ENCODE measurements around the gene PDAP1. TPM values are rescaled to one million over a fixed set of nuclear protein-coding genes. Genes with fewer than 3 reads are reported as not detected.

The PDAP1 gene
- total RNA-seq, 2 donors from 2014 or later: 65.0 to 87.5 TPM

DNA sequence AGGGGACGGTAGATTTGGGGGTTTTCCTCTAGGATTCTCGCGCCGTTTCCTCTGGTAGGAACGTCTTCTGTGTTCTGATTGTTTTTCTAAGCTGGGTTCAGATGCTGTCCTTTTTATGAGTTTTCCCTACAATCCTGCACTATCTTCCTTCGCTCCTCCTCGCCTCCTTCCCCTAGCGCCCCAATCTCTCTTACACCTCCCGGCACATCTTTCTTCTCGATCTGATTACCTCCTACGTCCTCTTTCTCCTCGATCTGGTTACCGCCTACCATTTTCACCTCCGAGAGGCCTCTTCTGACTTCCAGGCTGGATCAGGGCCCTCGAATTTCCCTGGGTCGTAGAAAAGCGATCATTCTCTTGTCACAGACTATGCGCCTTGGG is 785 bp upstream of the PDAP1 start:
- Histone ChIP-seq H3K9me3 (no peaks in the 10 kb centered on the region), H3K27ac (peak overlapping the region; percentile 95 to 96), H3K4me1 (ENCODE audit: control insufficient read depth in 1 of 2, low read depth in 2 of 2) (peaks cover 24 to 32% of the 10 kb centered on the region in 2 donors), H3K4me3 (peak overlapping the region; percentile 96), H3K36me3 (peaks cover 29% of the 10 kb centered on the region), H3K27me3 (replicated peaks; ENCODE audit: insufficient read depth) (no peaks in the 10 kb centered on the region)
- ATAC-seq (ENCODE audit: insufficient number of reproducible peaks, low FRiP score, low read depth) (no peak), DNase-seq (ENCODE audit: low spot score) (no peak)
- TF ChIP-seq CTCF (IDR thresholded peaks at IDR 0.05): no peak

- H3K27me3 ChIP-seq (replicated peaks; ENCODE audit: insufficient read depth): no peaks in the 10 kb centered on the region
- ATAC-seq (ENCODE audit: insufficient number of reproducible peaks, low FRiP score, low read depth) (peak; percentile 67), DNase-seq (ENCODE audit: low spot score) (peak; percentile 77)
- H3K4me3 ChIP-seq: peak overlapping the region; percentile 96
- no peaks in the 10 kb centered on the region for H3K9me3 ChIP-seq
- peak overlapping the region; percentile 95 to 96 for H3K27ac ChIP-seq
- peaks cover 24% of the 10 kb centered on the region for H3K36me3 ChIP-seq
- H3K4me1 ChIP-seq (ENCODE audit: control insufficient read depth in 1 of 2, low read depth in 2 of 2): peaks cover 24 to 32% of the 10 kb centered on the region in 2 donors
- no peak for TF ChIP-seq CTCF (IDR thresholded peaks at IDR 0.05)
These were observed 472 bp downstream of the PDAP1 start for GRCh38 chr7:99407872-99408378.

- H3K4me3 ChIP-seq: no peak overlapping the region
- no peaks in the 10 kb centered on the region for H3K9me3 ChIP-seq
- no peak for TF ChIP-seq CTCF (IDR thresholded peaks at IDR 0.05)
- H3K27ac ChIP-seq: no peak overlapping the region
- H3K36me3 ChIP-seq: peaks cover 21% of the 10 kb centered on the region
- DNase-seq (ENCODE audit: low spot score): no peak
- no peaks in the 10 kb centered on the region for H3K27me3 ChIP-seq (replicated peaks; ENCODE audit: insufficient read depth)
- no peak for ATAC-seq (ENCODE audit: insufficient number of reproducible peaks, low FRiP score, low read depth)
- H3K4me1 ChIP-seq (ENCODE audit: control insufficient read depth in 1 of 2, low read depth in 2 of 2): peaks cover 24 to 32% of the 10 kb centered on the region in 2 donors
These were observed 1.8 kb downstream of the PDAP1 start for GRCh38 chr7:99406557-99406956.

DNA sequence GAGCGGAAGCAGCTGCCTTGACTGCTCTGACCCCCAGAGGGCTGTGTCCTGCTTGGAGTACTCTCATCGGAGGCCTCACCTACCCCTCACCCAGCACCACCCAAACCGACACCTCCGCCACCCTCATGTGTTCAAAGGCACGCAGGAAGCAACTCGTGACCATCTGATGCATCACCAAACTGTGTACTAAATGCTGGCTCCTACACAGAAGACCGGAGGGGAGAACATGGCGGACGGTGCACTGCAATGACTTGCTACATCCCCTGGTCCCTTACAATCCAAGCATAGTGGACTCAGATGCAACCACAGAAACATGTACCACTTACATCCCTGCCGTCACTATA is 3.4 kb downstream of the PDAP1 start:
- Histone ChIP-seq H3K36me3 (peaks cover 28% of the 10 kb centered on the region), H3K9me3 (no peaks in the 10 kb centered on the region), H3K27me3 (replicated peaks; ENCODE audit: insufficient read depth) (no peaks in the 10 kb centered on the region), H3K4me3 (no peak overlapping the region), H3K27ac (no peak overlapping the region), H3K4me1 (ENCODE audit: control insufficient read depth in 1 of 2, low read depth in 2 of 2) (peaks cover 19 to 26% of the 10 kb centered on the region in 2 donors)
- no peak for TF ChIP-seq CTCF (IDR thresholded peaks at IDR 0.05)
- no peak for ATAC-seq (ENCODE audit: insufficient number of reproducible peaks, low FRiP score, low read depth)
- DNase-seq (ENCODE audit: low spot score): no peak

DNA sequence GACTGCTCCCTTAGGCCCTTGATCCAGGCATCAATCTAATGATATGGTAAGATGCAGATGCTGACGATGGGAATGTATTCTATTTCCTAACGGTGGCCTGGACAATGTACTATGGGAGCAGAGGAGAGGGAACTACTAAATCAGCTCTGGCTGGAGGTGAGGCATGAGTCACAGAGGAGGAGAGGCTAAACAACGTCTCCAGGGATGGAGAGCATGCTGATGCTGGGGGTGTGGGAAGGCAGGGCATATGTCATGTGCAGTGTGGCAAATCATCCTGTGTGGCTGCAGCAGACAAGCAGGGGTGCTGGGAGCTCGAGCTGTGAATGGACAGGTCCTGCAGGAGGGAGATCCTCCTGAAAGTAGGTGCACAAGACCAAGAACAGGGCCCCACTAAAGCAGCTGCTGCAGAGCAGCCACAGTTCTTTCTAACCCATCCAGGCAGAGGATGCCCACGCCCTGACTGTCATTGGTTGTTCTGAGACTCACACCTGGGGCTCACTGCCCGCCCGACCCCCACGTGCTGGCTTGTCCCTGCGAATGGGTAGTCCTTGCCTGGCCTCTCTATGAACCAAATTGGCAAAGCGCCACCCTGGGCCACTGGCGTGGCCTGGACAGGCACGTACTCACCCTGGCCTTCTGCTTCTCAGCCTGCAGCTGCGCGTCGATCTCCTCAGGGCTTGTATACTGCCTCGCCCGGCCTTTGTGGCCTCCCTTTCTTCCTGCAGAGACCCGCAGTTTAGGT is 4.0 kb downstream of the PDAP1 start:
- DNase-seq (ENCODE audit: low spot score) (no peak), ATAC-seq (ENCODE audit: insufficient number of reproducible peaks, low FRiP score, low read depth) (no peak)
- Histone ChIP-seq H3K36me3 (peaks cover 33% of the 10 kb centered on the region), H3K27me3 (replicated peaks; ENCODE audit: insufficient read depth) (no peaks in the 10 kb centered on the region), H3K27ac (no peak overlapping the region), H3K4me1 (ENCODE audit: control insufficient read depth in 1 of 2, low read depth in 2 of 2) (peaks cover 15 to 21% of the 10 kb centered on the region in 2 donors), H3K9me3 (no peaks in the 10 kb centered on the region), H3K4me3 (no peak overlapping the region)
- TF ChIP-seq CTCF (IDR thresholded peaks at IDR 0.05): no peak
